Activated CD4-positive, CD25-positive, alpha-beta regulatory T cell treated with anti-CD3 and anti-CD28 coated beads, Interleukin-2, amount 50 U/mL, for 72 hours (primary cell): Measurements from ENCODE around the gene TPR.
"Not testable (repeated sequence)": the region's sequence is repeated elsewhere in the genome, so short reads cannot be mapped to it uniquely, and the experiment has no call there.

Experiments used
- DNase-seq: peaks from one replicate; pipeline ENCODE4 v3.0.0; 2021

TPR gene

DNA sequence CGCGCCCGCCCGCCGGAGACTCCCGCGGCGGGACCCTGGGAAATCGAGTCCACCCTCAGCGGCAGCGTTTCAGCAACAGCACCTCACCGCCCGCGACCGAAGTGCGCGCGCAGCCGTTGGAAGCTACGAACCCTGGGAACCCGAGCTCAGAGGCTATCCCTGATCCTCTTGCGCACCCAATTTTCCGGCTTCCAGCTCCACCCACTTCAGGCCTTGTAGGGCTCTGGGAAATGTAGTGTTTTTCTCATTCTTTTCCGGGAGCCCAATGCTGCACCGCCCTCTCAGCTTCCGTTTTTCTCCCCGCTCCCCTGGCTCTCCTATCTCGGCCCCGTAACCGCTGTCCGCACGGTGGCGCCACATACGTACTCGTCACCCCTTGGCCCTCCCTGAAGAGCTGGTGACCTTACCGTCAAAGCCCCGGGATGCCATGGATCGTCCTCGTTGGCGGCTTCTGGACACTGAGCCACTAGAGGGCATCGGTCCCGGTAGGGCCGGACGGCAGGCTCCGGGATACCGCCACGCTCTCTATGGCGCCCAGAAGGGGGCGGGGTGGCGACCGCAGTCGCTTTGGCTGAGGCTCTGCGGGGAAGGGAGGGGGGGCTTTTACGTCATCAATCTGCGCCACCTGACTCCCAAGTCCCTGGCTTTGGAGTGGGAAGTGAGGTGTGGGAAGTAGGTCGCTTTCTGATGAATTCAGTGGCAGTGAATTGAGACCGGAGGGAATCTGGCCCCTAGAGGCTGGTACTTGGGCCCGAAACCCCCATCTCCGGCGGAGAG, at the start of gene TPR, which contains the start of gene ODR4:
TPR (minus strand) TSS at position 102 of the 777 bp plus-strand sequence. CDS start 225 bp downstream, outside the sequence.
ODR4 (plus strand) TSS at position 687 of the 777 bp plus-strand sequence. CDS start 3,948 bp downstream, outside the sequence.
- DNase-seq = peak; percentile 92

DNA sequence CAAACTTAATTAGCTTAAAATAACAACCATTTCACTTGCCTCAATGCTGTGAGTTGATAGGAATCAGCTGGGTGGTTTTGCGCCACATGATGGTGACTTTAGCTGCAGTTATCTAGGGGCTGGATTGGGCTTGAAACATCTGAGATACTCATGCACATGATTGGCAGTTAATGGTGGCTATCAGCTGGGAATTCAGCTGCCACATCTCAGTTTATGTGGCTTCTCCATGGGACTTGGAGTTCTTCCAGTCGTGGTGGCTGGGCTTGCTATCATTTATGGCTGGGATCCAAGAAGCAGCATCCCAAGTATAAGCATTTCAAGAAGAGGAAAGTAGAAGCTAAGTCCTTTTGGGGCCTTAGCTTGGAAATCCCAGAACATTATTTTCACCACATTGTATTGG, 49.5 kb upstream of the TPR start:
- no peak for DNase-seq

DNA sequence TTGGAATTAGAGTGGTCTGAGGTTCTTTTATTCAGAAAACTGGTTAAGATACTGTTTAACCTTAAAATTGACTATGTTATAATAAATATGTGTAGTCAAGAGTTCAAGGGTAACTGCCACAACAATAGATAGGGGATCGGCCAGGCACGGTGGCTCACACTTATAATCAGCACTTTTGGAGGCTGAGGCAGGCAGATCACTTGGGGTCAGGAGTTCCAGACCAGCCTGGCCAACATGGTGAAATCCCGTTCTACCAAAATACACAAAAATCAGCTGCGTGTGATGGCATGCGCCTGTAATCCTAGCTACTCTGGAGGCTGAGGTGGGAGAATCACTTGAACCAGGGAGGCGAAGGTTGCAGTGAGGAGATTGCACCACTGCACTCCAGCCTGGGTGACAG, 46.4 kb upstream of the TPR start:
- no peak for DNase-seq

DNA sequence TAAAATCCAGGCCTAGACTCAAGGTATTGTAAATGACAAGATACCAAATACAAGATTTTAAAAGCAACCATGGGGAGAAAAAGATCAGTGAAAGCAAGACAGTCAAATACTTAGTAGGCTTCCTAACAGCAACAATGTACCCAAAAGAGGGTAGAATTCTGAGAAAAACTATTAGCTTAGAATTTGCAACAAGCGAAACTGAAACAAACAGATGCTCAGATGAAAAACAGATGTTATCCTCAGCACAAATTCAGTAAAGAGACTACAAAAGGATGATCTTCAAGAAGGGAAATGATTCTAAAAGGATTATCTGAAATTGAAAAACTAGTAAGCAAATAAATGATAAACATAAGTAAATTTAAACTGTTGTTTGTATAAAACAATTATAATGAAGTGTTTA, 45.9 kb upstream of the TPR start:
- DNase-seq = no peak

DNA sequence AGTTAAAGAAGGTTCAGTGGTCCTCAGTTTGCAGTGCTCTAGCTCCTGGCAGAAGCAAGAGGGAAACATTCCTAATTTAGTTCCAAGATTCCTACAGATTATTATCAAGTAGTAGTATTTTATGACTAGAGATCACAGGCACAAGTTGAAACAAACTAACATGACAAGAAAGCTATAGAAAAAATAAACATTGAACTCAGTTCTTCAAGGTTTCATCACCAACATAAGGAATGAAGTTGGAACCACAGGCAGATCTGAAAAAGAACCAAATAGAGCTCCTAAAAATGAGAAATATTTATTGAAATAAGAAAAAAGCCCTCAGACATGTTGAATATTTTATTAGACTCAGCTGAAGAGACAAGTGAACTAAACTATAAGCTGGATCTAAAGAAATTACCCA, 45.3 kb upstream of the TPR start:
- DNase-seq = no peak

DNA sequence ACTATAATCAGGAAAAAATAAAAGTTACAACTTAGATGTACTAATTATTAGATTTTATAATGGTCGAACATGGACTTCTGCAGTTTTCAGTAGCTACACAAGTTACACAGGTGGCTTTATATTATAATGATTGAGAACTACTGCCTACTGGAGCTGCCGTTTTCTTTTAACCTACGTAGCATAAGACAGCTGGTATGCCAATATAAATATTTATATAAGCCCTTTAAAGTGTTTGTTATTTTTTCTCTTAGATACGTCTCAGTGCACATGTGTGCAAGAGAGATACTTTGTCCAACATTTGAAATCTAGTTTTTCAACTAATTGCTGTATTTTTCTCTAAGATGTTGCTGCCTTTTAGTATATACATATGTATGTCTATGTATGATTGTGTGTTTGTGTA, 43.5 kb upstream of the TPR start:
- no peak for DNase-seq

DNA sequence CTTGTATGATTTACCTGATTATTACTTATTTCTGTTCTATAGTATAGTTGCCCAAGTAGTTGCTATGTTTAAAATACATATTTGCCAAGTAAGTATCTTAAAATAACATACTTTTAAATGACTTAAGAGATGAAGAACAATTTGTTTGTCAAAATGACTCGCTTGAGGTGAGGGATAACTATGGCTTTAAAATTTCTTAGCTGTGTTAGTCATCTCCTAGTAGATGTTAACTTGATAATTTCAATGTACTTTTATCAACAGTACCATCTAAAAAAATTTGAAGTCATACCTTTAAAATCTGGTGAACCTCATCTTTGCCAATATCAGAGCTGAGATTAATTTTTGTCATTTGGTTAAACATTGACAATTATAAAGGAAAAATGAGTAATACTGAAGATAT, 38.3 kb upstream of the TPR start:
- no peak for DNase-seq

DNA sequence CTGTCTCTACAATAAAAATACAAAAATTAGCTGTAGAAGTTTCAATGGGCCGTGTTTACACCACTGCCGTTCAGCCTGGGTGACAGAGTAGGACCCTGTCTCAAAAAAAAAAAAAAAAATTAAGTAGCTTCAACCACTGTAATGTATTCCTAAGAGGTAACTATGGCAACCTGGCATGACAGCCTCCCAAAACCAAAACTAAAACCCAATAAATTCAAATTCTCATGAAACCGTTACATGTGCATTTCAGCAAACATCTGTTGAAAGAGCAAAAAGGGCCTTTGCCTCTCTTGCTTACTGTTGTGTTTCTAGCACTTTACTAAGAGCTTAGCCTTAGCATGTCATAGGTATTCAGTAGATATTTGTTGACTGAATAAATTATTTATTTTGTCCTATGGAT, 34.0 kb upstream of the TPR start:
- DNase-seq = no peak

DNA sequence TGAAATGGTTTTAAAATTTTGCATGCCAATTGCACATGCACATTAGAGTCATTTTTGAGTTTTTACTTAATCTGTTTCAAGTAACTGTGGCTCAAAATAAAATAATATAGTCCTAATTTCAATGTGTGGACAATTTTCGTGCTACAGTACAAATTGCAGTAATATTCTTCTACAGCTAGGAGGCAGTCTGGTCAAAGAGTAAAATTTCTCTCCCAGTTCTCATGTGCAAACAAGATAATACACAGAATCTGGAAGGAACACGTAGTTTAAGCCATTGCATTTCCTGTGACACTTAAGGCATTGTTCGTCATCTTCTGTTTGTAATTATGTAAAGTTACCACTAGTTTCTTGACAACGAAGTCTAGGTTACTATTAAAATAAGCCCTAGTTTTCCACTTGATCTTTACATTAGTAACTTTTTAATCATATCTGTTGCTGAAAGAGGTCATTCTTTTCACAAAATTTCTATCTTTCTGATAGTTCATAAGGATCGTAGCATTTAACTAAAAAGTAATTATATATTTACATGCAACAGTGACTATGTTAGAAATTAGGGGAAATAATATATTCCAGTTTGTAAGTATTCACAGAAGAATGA, 29.5 kb upstream of the TPR start:
- no peak for DNase-seq

DNA sequence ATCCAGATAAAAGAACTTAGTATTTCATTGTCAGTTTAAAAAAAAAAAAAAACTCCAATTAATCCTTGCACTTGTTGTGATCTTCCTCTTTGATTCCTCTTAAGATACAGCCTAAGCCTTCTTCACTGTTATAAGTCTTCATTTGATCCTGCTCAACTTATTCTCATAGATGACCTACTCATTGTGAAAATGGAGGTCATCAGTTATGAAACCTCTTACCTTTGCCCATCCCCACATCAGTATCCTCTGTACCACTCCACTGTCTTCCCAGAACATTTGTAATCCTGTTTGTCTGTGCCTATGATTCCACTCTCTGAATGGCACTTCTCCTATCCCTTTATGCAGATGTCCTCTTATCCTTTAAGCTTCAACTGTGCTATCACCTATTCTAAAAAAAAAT, 28.6 kb upstream of the TPR start:
- DNase-seq = no peak

DNA sequence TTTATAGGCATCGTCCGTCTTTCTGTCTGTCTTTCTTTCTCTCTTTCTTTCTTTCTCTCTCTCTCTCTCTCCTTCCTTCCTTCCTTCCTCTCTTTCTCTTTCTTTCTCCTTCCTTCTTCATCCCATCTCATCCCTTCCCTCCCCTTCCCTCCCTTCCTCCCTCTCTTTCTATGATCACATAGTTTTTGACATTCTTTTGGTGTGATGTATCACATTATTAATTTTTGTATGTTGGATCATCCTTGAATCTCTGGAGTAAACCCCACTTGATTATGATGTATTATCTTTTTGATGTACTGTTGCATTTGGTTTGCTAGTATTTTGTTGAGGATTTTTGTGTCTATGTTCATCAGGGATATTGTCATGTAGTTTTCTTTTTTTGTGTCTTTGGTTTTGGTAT, 26.4 kb upstream of the TPR start:
- DNase-seq = not testable (repeated sequence)

DNA sequence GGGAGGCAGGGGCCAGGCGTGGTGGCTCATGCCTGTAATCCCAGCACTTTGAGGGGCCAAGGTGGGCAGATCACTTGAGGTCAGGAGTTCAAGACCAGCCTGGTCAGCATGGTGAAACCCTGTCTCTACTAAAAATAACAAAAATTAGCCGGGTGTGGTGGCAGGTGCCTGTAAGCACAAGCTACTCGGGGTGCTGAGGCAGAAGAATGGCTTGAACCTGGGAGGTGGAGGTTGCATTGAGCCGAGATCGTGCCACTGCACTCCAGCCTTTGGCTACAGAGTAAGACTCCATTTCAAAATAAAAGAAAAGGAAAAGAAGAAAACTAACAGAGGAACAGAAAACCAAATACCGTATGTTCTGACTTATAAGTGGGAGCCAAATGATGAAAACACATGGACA, 17.7 kb upstream of the TPR start:
- DNase-seq = not testable (repeated sequence)

DNA sequence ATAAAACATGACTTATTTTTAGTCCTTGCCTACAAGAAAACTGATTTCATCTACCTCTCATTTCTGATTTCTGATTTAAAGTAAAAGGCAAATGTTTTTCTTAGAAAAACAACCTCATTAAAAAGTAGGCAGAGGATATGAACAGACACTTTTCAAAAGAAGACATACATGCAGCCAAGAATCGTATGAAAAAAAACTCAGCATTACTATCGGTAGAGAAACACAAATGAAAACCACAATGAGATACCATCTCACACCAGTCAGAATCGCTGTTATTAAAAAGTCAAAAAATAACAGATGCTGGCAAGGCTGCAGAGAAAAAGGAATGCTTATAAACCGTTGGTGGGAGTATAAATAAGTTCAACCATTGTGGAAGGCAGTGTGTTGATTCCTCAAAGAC, 16.8 kb upstream of the TPR start:
- no peak for DNase-seq

DNA sequence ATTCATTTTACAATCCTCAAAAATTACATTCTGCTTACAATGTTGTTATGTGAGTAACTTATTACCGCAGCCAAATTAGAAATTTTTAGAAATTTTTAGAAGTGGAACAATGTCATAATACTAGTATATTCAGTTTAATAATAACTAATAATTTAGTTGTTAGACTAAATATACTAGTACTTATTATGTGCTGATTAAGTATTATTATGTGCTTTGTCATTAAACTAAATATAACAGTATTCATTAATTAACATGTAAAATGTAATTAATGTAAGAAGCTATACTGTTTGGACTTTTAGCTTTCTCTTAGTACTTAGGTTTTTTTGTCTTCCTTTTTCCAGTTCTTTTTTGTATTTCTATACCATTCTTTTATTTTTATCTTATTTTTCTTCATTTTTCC, 15.9 kb upstream of the TPR start:
- no peak for DNase-seq

DNA sequence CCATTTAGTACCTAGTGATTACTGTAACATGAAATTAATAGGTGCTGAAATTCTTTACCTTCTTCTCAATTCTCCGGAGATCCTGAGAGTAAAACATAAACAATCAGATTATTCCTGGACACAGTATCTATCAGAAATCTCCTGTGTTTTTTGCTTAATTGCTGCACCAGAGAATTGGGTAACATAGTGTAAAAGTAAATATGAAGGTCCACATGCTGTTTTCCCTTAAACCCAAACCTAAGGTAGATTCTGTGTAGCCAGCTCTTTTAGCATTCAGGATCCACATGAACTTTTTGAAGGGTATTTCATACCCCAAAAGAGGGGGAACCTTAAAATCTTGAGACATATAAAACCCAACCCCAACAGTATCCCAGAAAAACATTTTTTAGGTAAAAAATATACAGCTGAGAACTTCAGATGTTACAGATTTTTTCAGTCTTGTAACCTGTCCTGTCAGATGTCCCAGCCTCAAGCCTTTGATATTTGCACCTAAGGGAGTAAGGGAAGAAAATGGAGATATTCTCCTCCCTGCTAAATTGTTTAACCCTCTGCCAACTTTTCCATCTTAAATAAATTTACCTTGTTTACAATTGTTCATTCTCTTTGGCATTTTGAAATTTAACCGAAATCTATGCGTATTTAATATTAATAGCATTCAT, 11.8 kb upstream of the TPR start:
- no peak for DNase-seq

DNA sequence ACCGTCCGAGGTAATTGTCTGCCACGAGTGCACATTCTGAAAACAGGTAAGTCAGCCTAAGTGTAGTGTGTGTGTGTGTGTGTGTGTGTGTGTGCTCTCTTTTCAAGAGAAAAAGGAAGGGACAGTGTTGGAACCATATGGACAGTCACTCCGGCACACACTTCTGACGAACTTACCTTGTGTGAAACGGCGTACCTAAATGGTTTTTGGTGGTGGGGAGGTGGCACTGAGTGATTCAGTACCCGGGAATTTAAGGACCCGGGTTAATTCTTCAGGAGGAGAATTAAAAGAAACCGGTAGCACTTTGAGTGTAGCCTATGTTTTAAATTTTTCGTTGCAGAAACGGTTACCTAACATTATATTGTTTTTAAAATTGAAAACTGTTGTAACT, 871 bp upstream of the TPR start:
- DNase-seq = no peak

DNA sequence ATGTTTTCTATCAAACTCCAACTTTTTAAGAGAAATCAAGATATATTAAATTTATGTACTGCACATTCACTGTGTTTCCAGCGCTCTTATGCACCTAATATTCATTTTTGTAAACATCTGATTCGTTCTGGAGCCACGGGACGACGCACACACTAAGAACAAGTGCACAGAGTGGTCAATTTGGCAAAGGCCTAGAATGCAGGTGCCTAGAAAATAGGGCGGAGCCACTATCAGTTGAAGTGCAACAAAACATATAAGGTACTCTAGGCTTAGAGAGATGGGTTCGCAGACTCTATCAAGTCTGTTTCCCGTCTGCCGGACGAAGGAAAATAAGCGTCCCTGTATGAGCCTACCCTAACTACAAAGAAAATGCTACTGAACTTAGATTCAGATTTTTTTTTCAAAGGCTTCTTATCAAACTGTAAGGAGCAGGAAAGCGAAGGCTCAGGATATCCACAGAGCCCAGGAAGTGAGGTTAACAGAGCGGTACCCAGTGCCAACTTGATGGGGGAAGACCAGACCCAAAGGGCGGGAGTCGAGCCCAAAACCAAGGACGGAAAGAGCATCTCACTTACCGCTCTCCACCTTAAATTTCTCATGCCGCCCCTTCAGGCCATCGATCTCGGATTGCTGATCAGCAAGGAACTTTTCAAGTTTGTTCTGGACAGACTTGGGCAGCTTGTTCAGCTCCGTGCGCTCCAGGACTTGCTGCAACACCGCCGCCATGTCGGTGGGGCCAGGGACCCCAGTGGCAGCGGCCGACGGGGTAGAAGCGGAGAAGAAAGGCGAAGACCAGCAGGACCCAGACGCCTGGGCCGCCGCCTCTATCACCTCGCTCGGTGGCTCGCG, 526 bp downstream of the TPR start:
- DNase-seq = no peak

DNA sequence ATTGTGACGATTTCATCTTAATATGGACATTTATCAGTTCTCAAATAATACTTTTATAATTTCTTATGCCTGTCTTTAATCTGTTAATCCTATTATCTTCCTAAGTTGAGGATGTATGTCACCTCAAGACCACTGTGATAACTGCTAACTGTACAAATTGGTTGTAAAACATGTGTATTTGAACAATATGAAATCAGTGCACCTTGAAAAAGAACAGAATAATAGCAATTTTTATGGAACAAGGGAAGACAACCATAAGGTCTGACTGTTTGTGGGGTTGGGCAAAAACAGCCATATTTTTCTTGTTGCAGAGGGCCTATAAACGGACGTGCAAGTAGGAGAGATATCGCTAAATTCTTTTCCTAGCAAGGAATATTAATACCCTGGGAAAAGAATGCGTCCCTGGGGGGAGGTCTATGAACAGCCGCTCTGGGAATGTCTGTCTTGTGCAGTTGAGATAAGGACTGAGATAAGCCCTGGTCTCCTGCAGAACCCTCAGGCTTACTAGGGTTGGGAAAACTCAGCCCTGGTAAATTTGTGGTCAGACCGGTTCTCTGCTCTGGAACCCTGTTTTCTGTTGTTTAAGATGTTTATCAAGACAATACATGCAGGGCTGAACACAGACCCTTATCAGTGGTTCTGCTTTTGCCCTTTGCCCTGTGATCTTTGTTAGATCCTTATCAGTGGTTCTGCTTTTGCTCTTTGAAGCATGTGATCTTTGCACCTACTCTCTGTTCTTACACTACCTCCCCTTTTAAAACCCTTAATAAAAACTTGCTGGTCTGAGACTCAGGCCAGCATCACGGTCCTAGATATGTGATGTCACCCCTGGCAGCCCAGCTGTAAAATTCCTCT, 27.0 kb downstream of the TPR start:
- DNase-seq = not testable (repeated sequence)

DNA sequence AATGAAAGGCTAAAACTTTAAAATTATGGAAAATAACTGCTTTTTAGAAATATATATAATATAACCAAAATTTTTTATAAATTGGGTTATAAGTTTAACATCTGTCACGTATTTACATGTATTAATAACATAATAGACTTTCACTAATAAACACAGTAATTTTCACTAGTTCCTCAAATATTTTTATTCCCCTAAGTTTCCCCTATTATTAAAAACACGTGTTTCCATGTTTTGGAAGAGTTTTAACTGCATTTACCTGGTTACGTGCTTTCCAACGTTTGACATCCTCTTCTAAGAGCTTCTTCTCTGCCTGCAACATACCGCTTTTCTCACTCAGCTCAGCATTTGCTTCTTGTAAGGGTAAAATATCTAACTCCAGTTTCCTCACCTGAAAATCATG, 34.3 kb downstream of the TPR start:
- DNase-seq = no peak

DNA sequence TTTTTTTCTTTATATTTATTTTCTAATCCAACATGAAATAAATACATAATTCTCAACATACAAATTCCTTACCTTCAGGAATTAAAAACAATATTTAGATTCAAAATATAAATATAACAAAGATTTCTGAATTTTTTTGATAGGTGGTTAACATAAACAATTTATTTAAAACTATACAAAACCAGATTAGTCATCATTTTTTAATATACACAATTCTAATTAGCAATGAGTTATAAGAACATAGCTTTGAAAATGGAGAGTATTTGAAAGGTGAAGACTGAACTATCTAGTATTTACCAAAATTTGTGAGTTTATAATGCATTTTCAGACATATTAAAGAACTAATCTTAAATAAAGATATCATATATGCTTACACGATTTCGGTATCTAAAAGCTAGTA, 37.5 kb downstream of the TPR start:
- no peak for DNase-seq

DNA sequence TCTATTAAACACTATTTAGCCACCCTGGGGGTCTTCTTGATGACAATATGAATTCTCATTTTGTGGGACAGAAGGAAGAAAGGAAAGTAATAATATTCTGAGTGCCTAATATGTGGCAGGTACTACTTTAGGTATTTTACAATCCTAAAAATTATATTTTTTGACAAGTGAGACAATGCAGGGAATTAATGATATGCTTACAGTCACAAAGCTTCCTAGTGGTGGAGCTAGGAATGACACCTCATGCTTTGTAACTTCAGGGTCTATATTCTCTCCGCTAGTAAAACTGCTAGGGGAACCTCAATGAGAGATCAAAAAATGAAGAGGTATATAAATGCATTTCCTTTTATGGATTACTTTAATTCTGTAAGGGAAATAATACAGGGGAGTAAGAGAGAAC, 44.3 kb downstream of the TPR start:
- no peak for DNase-seq

DNA sequence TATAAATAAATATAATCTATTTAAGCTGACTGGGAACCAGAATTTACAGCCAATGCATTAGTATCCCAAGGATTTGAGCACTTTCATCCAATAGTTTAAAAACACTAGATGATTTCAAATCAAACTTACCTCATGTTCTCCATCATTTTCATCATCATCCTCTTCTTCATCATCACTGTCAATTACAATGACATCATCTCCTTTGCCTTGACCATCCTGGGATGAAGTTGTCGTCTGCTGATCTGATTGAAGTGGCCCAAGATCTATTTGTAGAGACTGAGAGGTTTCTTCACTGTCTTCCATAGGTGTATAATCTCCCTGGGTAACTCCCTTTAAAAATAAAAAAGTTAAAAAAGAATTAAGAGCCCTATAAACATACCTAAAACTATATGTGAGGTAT, 47.7 kb downstream of the TPR start:
- DNase-seq = no peak
